ENCODE results near the gene CRPPA.
"Not testable (repeated sequence)": the region's sequence is repeated elsewhere in the genome, so short reads cannot be mapped to it uniquely, and the experiment has no call there.

The CRPPA gene

DNA sequence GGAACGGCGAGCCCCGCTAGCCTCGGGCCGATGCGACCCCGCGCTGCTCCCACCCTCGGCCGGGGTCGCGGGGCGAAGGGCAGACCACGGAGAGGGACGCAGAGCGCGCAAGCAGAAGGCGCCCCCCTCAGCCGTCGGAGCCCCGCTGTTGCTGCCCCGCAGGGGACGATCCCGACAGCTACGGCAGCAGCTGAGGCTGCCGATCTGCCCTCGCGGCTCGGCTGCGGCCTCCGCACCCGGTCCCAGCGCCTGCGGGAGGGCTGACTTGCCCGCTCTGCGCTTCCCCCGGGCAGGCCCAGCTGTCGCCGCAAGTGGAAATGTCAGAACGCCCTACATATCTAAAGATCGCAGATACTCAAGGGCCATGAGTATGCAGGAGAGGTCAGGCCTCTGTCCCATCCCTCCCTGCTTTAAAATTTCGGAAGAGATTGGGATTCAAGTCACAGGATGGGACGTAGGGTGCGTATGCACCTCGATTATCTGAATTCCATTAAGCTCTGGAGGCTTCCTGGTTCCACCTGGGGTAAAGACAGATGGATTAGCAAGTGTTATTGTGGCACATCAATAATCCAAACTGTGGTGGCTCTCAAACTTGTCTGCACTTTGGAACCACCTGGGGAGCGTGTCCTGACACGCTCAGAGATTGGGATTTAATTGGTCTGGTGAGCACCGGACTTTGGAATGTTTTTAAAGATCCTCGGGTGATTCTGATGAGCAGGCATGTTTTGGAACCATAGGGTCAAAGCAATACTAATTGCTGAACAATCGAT, at the start of gene CRPPA:
Gene CRPPA, minus strand, starts transcription at position 206 of the 770 bp plus-strand sequence. CDS start 216 bp downstream, outside the sequence.
- DNase-seq (peak; percentile 33), ATAC-seq (peak; percentile 29)
- Mint-ChIP-seq H3K4me1 (peaks cover 22% of the 10 kb centered on the region), H3K27me3 (peaks cover 17% of the 10 kb centered on the region), H3K9me3 (no peaks in the 10 kb centered on the region), H3K27ac (peak within 1 kb of the TSS; percentile 96), H3K4me3 (peak within 1 kb of the TSS; percentile 85), H3K36me3 (ENCODE audit: low read depth) (no peaks in the 10 kb centered on the region)

- no peak for DNase-seq
Measured at GRCh38 chr7:16465469-16466361, 44.4 kb upstream of the CRPPA start, which contains the start of gene SOSTDC1. Gene SOSTDC1 (minus strand): TSS chr7:16465738. CDS start chr7:16465668, 70 bp downstream.

GRCh38 chr7:16463949-16464715, 42.8 kb upstream of the CRPPA start:
- ATAC-seq (no peak), DNase-seq (no peak)
- Mint-ChIP-seq H3K36me3 (ENCODE audit: low read depth) (no peaks in the 10 kb centered on the region), H3K4me1 (peaks cover 2% of the 10 kb centered on the region), H3K4me3 (no peak overlapping the region), H3K27me3 (peaks cover 6% of the 10 kb centered on the region), H3K27ac (no peak overlapping the region), H3K9me3 (no peaks in the 10 kb centered on the region)

More at GRCh38 chr7:16465469-16466361, 44.4 kb upstream of the CRPPA start, which contains the start of gene SOSTDC1:
- ATAC-seq, result no peak
- Mint-ChIP-seq H3K4me1 (peaks cover 2% of the 10 kb centered on the region), H3K36me3 (ENCODE audit: low read depth) (no peaks in the 10 kb centered on the region), H3K27ac (no peak within 1 kb of the TSS), H3K4me3 (no peak within 1 kb of the TSS), H3K9me3 (no peaks in the 10 kb centered on the region), H3K27me3 (peaks cover 6% of the 10 kb centered on the region)

DNA sequence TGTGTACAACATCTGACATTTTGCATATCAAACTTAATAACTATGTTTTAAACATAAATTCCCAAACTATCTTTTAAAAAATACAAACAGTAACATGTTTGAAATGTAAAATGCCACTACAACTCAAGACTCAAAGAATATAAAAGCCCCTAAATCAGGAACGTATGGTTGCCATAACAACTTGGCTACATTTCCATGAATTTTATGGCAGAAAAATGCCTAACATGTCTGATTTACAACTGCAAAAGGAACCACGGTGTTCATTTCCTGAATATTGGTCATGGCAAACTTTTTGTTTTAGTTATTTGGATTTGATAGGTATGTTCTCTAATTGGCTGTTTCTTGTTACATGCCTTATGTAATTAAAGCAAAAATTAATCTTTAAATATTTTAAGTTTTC, 42.2 kb upstream of the CRPPA start:
- DNase-seq, result no peak
- Mint-ChIP-seq H3K36me3 (ENCODE audit: low read depth) (no peaks in the 10 kb centered on the region), H3K4me3 (no peak overlapping the region), H3K4me1 (peaks cover 2% of the 10 kb centered on the region), H3K9me3 (no peaks in the 10 kb centered on the region), H3K27ac (no peak overlapping the region), H3K27me3 (peaks cover 6% of the 10 kb centered on the region)
- no peak for ATAC-seq

DNA sequence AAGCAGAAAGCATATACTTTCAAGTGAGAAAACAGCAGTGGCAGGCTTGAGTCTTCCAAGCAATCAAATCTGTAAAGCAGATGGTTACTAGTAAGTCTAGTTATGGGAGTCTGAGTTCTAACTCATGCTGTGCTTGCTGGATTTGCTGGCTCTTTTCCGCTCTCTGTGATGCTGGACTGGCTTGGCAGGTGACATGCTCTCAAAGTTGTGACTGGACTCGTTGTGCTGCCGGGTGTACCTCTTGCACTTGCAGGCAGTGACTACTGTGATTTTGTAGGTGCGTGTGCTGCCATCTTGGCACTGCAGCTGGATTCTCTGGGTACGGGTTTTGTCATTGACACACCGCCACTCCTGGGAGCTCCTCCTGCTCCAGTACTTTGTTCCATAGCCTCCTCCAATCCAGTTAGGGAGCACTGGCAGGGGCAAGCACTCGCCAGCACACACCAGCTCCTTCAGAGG, 41.1 kb upstream of the CRPPA start:
- Mint-ChIP-seq H3K27ac (no peak overlapping the region), H3K9me3 (no peaks in the 10 kb centered on the region), H3K4me3 (no peak overlapping the region), H3K36me3 (ENCODE audit: low read depth) (no peaks in the 10 kb centered on the region), H3K27me3 (peaks cover 6% of the 10 kb centered on the region), H3K4me1 (peaks cover 2% of the 10 kb centered on the region)
- DNase-seq (no peak), ATAC-seq (no peak)

DNA sequence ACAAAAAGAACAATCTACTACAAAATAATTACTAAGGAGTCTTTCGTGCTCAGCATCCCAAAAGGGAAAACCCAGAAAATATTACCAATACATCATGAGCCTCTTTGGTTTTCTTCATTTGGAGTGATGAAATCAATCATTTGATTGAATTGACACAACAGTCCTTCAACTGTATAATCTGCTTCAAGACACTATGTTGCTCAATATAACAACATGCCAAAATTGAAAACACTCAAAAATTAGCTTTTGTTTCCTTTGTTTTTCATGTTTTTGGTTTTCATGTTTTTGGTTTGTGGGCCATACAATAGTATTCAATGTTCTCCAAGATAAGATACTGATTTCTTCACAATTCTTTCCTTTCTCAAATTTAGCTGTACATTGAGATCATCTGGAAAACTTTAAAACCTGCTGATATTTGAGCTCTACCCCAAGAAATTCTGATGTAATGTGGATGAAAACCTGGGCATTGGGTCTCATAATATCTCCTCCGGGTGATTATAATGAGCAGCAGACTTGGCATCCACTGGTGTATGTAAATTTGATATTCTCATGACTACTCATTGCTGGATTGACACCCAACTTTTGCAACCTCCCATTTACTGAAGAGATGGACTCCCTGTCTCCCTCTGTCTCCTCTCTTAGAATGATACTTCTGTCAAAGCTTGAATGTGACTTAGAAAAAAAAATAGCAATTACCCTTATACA, 39.6 kb upstream of the CRPPA start:
- peaks cover 6% of the 10 kb centered on the region for H3K27me3 Mint-ChIP-seq
- no peaks in the 10 kb centered on the region for H3K36me3 Mint-ChIP-seq (ENCODE audit: low read depth)

DNA sequence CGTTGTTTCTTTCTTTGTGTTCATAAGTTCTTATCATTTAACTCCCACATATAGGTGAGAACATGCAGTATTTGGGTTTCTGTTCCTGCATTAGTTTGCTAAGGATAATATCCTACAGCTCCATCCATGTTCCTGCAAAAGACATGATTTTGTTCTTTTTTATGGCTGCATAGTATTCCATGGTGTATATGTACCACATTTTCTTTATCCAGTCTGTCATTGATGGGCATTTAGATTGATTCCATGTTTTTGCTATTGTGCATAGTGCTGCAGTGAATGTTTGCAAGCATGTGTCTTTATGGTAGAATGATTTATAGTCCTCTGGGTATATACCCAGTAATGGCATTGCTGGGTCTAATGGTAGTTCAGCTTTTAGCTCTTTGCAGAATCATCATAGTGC, 35.0 kb upstream of the CRPPA start:
- not testable (repeated sequence) for DNase-seq; H3K9me3 Mint-ChIP-seq; H3K27ac Mint-ChIP-seq; H3K27me3 Mint-ChIP-seq; H3K4me1 Mint-ChIP-seq; H3K4me3 Mint-ChIP-seq; H3K36me3 Mint-ChIP-seq (ENCODE audit: low read depth); ATAC-seq

More for the DNA sequence above, 39.6 kb upstream of the CRPPA start:
- peaks cover 1% of the 10 kb centered on the region for H3K4me1 Mint-ChIP-seq
- ATAC-seq (no peak), DNase-seq (no peak)
- no peak overlapping the region for H3K4me3 Mint-ChIP-seq
- no peaks in the 10 kb centered on the region for H3K9me3 Mint-ChIP-seq
- H3K27ac Mint-ChIP-seq, result no peak overlapping the region

DNA sequence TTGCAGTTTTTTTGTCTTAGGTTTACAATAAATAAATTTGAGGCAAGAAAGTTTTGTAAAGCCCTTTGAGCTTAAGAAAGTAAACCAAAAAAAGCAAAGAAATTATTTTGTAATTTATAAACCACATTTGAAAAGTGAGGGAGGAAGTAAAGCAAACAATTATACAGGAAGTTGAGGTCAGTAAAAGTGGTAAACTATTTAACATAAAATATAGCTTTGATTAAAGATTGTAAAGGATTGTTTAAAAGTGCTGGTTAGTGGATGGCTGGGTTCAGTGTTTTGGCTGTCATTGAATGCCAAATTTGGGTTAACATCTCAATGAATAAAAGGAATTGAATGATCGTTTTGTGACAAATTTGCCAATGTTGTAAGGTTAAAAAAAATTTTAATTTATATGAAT, 34.3 kb upstream of the CRPPA start:
- H3K4me3 Mint-ChIP-seq, result no peak overlapping the region

GRCh38 chr7:16450366-16450765, 29.0 kb upstream of the CRPPA start:
- no peak for ATAC-seq
- H3K27ac Mint-ChIP-seq, result no peak overlapping the region
- H3K27me3 Mint-ChIP-seq, result no peaks in the 10 kb centered on the region
- no peaks in the 10 kb centered on the region for H3K36me3 Mint-ChIP-seq (ENCODE audit: low read depth)
- no peak overlapping the region for H3K4me3 Mint-ChIP-seq
- H3K4me1 Mint-ChIP-seq, result no peaks in the 10 kb centered on the region
- no peak for DNase-seq
- H3K9me3 Mint-ChIP-seq, result no peaks in the 10 kb centered on the region

More for the DNA sequence above, 34.3 kb upstream of the CRPPA start:
- Mint-ChIP-seq H3K27me3 (no peaks in the 10 kb centered on the region), H3K27ac (no peak overlapping the region), H3K9me3 (no peaks in the 10 kb centered on the region), H3K36me3 (ENCODE audit: low read depth) (no peaks in the 10 kb centered on the region), H3K4me1 (peaks cover 3% of the 10 kb centered on the region)
- no peak for ATAC-seq
- DNase-seq, result no peak

GRCh38 chr7:16447876-16448275, 26.5 kb upstream of the CRPPA start:
- H3K9me3 Mint-ChIP-seq, result no peaks in the 10 kb centered on the region
- no peak for DNase-seq
- H3K36me3 Mint-ChIP-seq (ENCODE audit: low read depth), result no peaks in the 10 kb centered on the region

GRCh38 chr7:16446508-16446907, 25.2 kb upstream of the CRPPA start:
- no peak for ATAC-seq
- H3K36me3 Mint-ChIP-seq (ENCODE audit: low read depth), result no peaks in the 10 kb centered on the region

More at GRCh38 chr7:16447876-16448275, 26.5 kb upstream of the CRPPA start:
- Mint-ChIP-seq H3K4me3 (no peak overlapping the region), H3K27me3 (no peaks in the 10 kb centered on the region), H3K27ac (no peak overlapping the region), H3K4me1 (no peaks in the 10 kb centered on the region)
- ATAC-seq, result no peak

GRCh38 chr7:16443871-16444270, 22.5 kb upstream of the CRPPA start:
- H3K4me3 Mint-ChIP-seq; H3K36me3 Mint-ChIP-seq (ENCODE audit: low read depth); DNase-seq; H3K4me1 Mint-ChIP-seq; ATAC-seq; H3K27ac Mint-ChIP-seq; H3K9me3 Mint-ChIP-seq; H3K27me3 Mint-ChIP-seq: not testable (repeated sequence)

More at GRCh38 chr7:16446508-16446907, 25.2 kb upstream of the CRPPA start:
- no peak for DNase-seq
- H3K4me1 Mint-ChIP-seq, result no peaks in the 10 kb centered on the region
- no peak overlapping the region for H3K4me3 Mint-ChIP-seq
- no peak overlapping the region for H3K27ac Mint-ChIP-seq
- H3K9me3 Mint-ChIP-seq, result no peaks in the 10 kb centered on the region
- H3K27me3 Mint-ChIP-seq, result no peaks in the 10 kb centered on the region

DNA sequence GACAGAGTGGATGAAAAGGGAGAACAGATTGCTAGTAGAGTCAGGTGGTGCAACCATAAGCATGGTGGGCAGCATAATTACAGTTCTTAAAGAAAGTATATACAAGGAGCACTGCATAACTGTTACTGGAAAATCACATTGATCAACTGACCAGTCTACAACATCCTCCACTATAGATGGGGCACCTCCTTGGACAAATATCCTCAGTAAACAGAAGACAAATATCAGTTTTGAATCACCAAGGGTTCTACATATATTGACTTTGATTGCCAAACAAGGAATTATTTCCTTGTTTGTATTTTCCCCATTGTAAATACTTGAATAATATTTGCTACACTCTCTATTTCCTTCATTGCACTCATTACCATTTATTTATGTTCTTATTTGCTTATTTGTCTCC, 17.6 kb upstream of the CRPPA start:
- Mint-ChIP-seq H3K9me3 (no peaks in the 10 kb centered on the region), H3K27me3 (no peaks in the 10 kb centered on the region), H3K4me3 (no peak overlapping the region), H3K27ac (no peak overlapping the region), H3K36me3 (ENCODE audit: low read depth) (no peaks in the 10 kb centered on the region), H3K4me1 (no peaks in the 10 kb centered on the region)
- no peak for ATAC-seq
- no peak for DNase-seq

- Mint-ChIP-seq H3K27me3 (no peaks in the 10 kb centered on the region), H3K9me3 (no peaks in the 10 kb centered on the region), H3K36me3 (ENCODE audit: low read depth) (no peaks in the 10 kb centered on the region), H3K4me1 (no peaks in the 10 kb centered on the region), H3K27ac (no peak overlapping the region), H3K4me3 (no peak overlapping the region)
- DNase-seq, result no peak
- ATAC-seq, result no peak
Measured at GRCh38 chr7:16436306-16436705, 15.0 kb upstream of the CRPPA start.

Measured in activated naive CD8-positive, alpha-beta T cell treated with anti-CD3 and anti-CD28 coated beads, Interleukin-2, amount 50 U/mL, for 24 hours (primary cell).